Hepatocyte (in vitro differentiated cells): ENCODE data around the gene CELSR1. TPM values are rescaled to one million over a fixed set of nuclear protein-coding genes. Genes with fewer than 3 reads are reported as not detected.
"Not testable (repeated sequence)": the region's sequence is repeated elsewhere in the genome, so short reads cannot be mapped to it uniquely, and the experiment has no call there.

ENCODE experiments used
- DNase-seq: peaks from one replicate; pipeline ENCODE4 v3.0.0-alpha.2; 2016; ENCODE audit warnings: low spot score
- H2AFZ ChIP-seq: fragments of 200-600 bp; sonication (generic); 2 replicates; pipeline ENCODE4 v1.6.0; 2016; ENCODE audit warnings: antibody characterized with exemption, mild to moderate bottlenecking
- H3K27ac ChIP-seq: fragments of 200-600 bp; sonication (generic); 2 replicates; pipeline ENCODE4 v1.5.1; 2016; ENCODE audit warnings: mild to moderate bottlenecking
- H3K27me3 ChIP-seq: fragments of 200-600 bp; sonication (generic); 2 replicates; pipeline ENCODE4 v1.6.1; 2016
- H3K36me3 ChIP-seq: fragments of 200-600 bp; sonication (generic); replicated peaks from 2 replicates; pipeline ENCODE4 v1.5.1; 2016; ENCODE audit warnings: low read depth; ENCODE audit not compliant: insufficient read depth
- H3K4me1 ChIP-seq: fragments of 200-600 bp; sonication (generic); 2 replicates; pipeline ENCODE4 v1.5.1; 2016; ENCODE audit warnings: mild to moderate bottlenecking, moderate library complexity; ENCODE audit not compliant: insufficient read depth
- H3K4me2 ChIP-seq: fragments of 200-600 bp; sonication (generic); 2 replicates; pipeline ENCODE4 v1.6.0; 2016
- H3K4me3 ChIP-seq: fragments of 200-600 bp; sonication (generic); 2 replicates; pipeline ENCODE4 v1.5.1; 2016; ENCODE audit warnings: mild to moderate bottlenecking
- H3K79me2 ChIP-seq: fragments of 200-600 bp; sonication (generic); 2 replicates; pipeline ENCODE4 v1.6.0; 2017; ENCODE audit warnings: mild to moderate bottlenecking
- H3K9me2 ChIP-seq: fragments of 200-600 bp; sonication (generic); replicated peaks from 2 replicates; pipeline ENCODE4 v1.6.0; 2017; ENCODE audit warnings: mild to moderate bottlenecking; ENCODE audit not compliant: insufficient read depth
- H3K9me3 ChIP-seq: fragments of 200-600 bp; sonication (generic); 2 replicates; pipeline ENCODE4 v1.5.1; 2016; ENCODE audit warnings: low read depth, mild to moderate bottlenecking
- H4K20me1 ChIP-seq: fragments of 200-600 bp; sonication (generic); 2 replicates; pipeline ENCODE4 v1.6.0; 2016; ENCODE audit warnings: mild to moderate bottlenecking; ENCODE audit not compliant: insufficient read depth, poor library complexity, severe bottlenecking
- CTCF ChIP-seq: fragments of 200-600 bp; sonication (generic); IDR thresholded peaks from 2 replicates; pipeline ENCODE4 v1.5.1; 2016; ENCODE audit warnings: antibody characterized with exemption, mild to moderate bottlenecking; ENCODE audit not compliant: poor library complexity
- EZH2 ChIP-seq: fragments of 200-600 bp; sonication (generic); IDR thresholded peaks from 2 replicates; pipeline ENCODE4 v1.6.1; 2016; ENCODE audit warnings: antibody characterized with exemption, mild to moderate bottlenecking, borderline replicate concordance
- EZH2phosphoT487 ChIP-seq: fragments of 200-600 bp; sonication (generic); IDR thresholded peaks from one replicate; pipeline ENCODE4 v1.6.1; 2018; ENCODE audit warnings: antibody characterized with exemption, mild to moderate bottlenecking, low read depth, moderate library complexity; ENCODE audit not compliant: unreplicated experiment, severe bottlenecking
- WGBS: methylation state at CpG from one replicate; pipeline ENCODE4 v1.1.6; 2016; ENCODE audit warnings: low lambda C conversion rate; ENCODE audit errors: missing lambda C conversion rate; 5-methylcytosine and 5-hydroxymethylcytosine counted together
- polyA plus RNA-seq: library from polyadenylated mRNA; unstranded; fragments of >200 nt; fragmentation: Nextera tagmentation; extraction: Ambion mirVana; gene quantifications from 2 replicates; pipeline ENCODE4 v1.2.1, GENCODE V29; 2016
- total RNA-seq: library from RNA; depleted of rRNA; stranded (reverse); fragments of >200 nt; gene quantifications from 2 replicates; pipeline ENCODE4 v1.2.3, GENCODE V29; 2014

CELSR1 gene
- total and polyA plus RNA-seq, 2 experiments from 2014 or later, result 3.0 to 8.7 TPM

- H3K79me2 ChIP-seq, result no peaks in the 10 kb centered on the region
- no peaks in the 10 kb centered on the region for H3K27me3 ChIP-seq
- no peaks in the 10 kb centered on the region for H3K36me3 ChIP-seq
- H3K4me3 ChIP-seq, result no peak overlapping the region
- no peaks in the 10 kb centered on the region for H3K4me1 ChIP-seq
- no peaks in the 10 kb centered on the region for H4K20me1 ChIP-seq
- H3K27ac ChIP-seq, result no peak overlapping the region
- 99% methylated on average over 10 of the region's 10 CpGs for WGBS
- no peak for DNase-seq
- H3K9me2 ChIP-seq, result no peaks in the 10 kb centered on the region
- TF ChIP-seq CTCF, result no peak
- TF ChIP-seq EZH2, result no peak
- TF ChIP-seq EZH2phosphoT487, result no peak
- no peak overlapping the region for H2AFZ ChIP-seq
- no peaks in the 10 kb centered on the region for H3K9me3 ChIP-seq
- H3K4me2 ChIP-seq, result no peak overlapping the region
Observed at GRCh38 chr22:46319319-46319718, 218.1 kb downstream of the CELSR1 start.

DNA sequence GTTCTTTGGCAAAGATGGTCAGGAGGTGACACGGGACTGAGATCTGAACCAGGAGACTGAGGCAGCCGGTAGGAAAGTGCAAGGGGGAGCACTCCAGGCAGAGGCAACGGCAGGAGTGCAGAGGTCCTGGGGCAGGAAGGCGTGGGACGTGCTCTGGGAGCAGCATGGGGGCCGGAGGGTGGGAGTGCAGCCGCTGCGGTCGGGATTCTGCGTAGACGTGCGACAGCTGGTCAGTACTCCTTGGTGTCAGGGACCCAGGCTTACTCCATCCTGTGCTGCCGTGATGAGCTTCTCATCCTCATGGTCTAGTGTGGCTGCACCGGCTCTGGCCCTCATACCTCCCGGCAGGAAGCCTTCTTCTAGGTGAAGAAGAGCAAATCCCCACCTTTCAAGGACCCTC lies 218.8 kb downstream of the CELSR1 start:
- Histone ChIP-seq H3K4me3 (no peak overlapping the region), H3K4me2 (no peak overlapping the region), H3K27me3 (no peaks in the 10 kb centered on the region), H2AFZ (no peak overlapping the region), H3K4me1 (no peaks in the 10 kb centered on the region), H3K9me2 (no peaks in the 10 kb centered on the region), H3K9me3 (no peaks in the 10 kb centered on the region), H3K27ac (no peak overlapping the region), H3K79me2 (no peaks in the 10 kb centered on the region), H4K20me1 (no peaks in the 10 kb centered on the region), H3K36me3 (no peaks in the 10 kb centered on the region)
- 96% methylated on average over 9 of the region's 15 CpGs for WGBS
- no peak for DNase-seq
- no peak for TF ChIP-seq EZH2phosphoT487
- TF ChIP-seq CTCF, result no peak
- TF ChIP-seq EZH2, result no peak

- Histone ChIP-seq H3K4me2 (no peak overlapping the region), H3K9me3 (no peaks in the 10 kb centered on the region), H4K20me1 (no peaks in the 10 kb centered on the region), H3K9me2 (no peaks in the 10 kb centered on the region), H3K4me3 (no peak overlapping the region), H2AFZ (no peak overlapping the region), H3K27me3 (no peaks in the 10 kb centered on the region), H3K79me2 (no peaks in the 10 kb centered on the region), H3K4me1 (no peaks in the 10 kb centered on the region), H3K27ac (no peak overlapping the region), H3K36me3 (no peaks in the 10 kb centered on the region)
- WGBS, result 99% methylated on average over 20 of the region's 20 CpGs
- DNase-seq, result no peak
- TF ChIP-seq EZH2 (no peak), CTCF (no peak), EZH2phosphoT487 (no peak)
Observed at GRCh38 chr22:46317646-46318045, 219.8 kb downstream of the CELSR1 start.

DNA sequence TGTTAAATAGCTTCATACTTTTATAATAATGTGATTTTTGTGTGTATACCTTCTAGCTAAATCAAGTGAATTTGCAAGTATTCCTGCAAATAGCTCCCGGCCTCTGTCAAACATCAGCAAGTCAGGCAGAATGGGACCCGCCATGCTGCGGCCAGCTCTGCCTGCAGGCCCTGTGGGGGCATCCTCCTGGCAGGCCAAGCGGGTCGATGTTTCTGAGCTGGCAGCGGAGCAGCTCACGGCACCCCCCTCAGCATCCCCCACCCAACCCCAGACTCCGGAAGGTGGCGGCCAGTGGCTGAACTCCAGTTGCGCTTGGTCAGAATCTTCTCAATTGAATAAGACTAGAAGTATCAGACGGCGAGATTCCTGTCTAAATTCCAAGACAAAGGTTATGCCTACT lies 221.4 kb downstream of the CELSR1 start:
- H3K4me3 ChIP-seq, result no peak overlapping the region
- no peak for TF ChIP-seq CTCF
- TF ChIP-seq EZH2phosphoT487, result no peak
- TF ChIP-seq EZH2, result no peak
- no peaks in the 10 kb centered on the region for H3K4me1 ChIP-seq
- no peaks in the 10 kb centered on the region for H3K36me3 ChIP-seq
- H4K20me1 ChIP-seq, result no peaks in the 10 kb centered on the region
- H3K4me2 ChIP-seq, result no peak overlapping the region
- H2AFZ ChIP-seq, result no peak overlapping the region
- no peaks in the 10 kb centered on the region for H3K9me3 ChIP-seq
- no peaks in the 10 kb centered on the region for H3K79me2 ChIP-seq
- H3K27ac ChIP-seq, result no peak overlapping the region
- 96% methylated on average over 12 of the region's 12 CpGs for WGBS
- no peaks in the 10 kb centered on the region for H3K9me2 ChIP-seq
- no peak for DNase-seq
- H3K27me3 ChIP-seq, result no peaks in the 10 kb centered on the region

DNA sequence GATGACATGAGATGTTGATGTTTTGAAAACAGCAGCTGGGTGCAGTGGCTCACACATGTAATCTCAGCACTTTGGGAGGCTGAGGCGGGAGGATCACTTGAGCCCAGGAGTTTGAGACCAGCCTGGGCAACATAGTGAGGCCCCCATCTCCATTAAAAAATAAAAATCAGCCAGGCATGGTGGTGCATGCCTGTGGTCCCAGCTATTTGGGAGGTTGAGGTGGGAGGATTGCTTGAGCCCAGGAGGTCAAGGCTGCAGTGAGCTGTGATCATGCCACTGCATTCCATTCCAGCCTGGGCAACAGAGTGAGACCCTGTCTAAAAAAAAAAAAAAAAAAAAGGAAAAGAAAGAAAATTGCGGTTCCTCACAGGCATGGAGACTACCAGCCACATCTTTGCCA lies 224.6 kb downstream of the CELSR1 start:
- not testable (repeated sequence) for H4K20me1 ChIP-seq, DNase-seq, H3K27ac ChIP-seq, H3K9me2 ChIP-seq, H3K4me2 ChIP-seq, H3K4me1 ChIP-seq, H3K4me3 ChIP-seq, H3K36me3 ChIP-seq, H3K27me3 ChIP-seq, H2AFZ ChIP-seq, H3K79me2 ChIP-seq, H3K9me3 ChIP-seq
- 100% methylated on average over 2 of the region's 2 CpGs for WGBS
